HEK293T (cell line): ENCODE data around the gene SLC6A19.

Experiments
- ARNT ChIP-seq: fragments of 450-650 bp; IDR thresholded peaks from 2 replicates; pipeline ENCODE4 v1.6.1; 2017; ENCODE audit warnings: mild to moderate bottlenecking
- BHLHE40 ChIP-seq: fragments of 450-650 bp; IDR thresholded peaks from 2 replicates; pipeline ENCODE4 v1.6.1; 2016; ENCODE audit warnings: mild to moderate bottlenecking, moderate library complexity, borderline replicate concordance
- CTBP1 ChIP-seq: fragments of 450-650 bp; IDR thresholded peaks from 2 replicates; pipeline ENCODE4 v1.6.1; 2016; ENCODE audit warnings: borderline replicate concordance
- ELF4 ChIP-seq: fragments of 450-650 bp; IDR thresholded peaks from 2 replicates; pipeline ENCODE4 v1.6.1; 2017; ENCODE audit warnings: antibody characterized with exemption
- FOXK2 ChIP-seq: fragments of 450-650 bp; IDR thresholded peaks from 2 replicates; pipeline ENCODE4 v1.6.1; 2016; ENCODE audit warnings: mild to moderate bottlenecking
- FOXM1 ChIP-seq: fragments of 450-650 bp; IDR thresholded peaks from 2 replicates; pipeline ENCODE4 v1.6.1; 2017; ENCODE audit warnings: mild to moderate bottlenecking, borderline replicate concordance
- L3MBTL2 ChIP-seq: fragments of 450-650 bp; conservative IDR thresholded peaks from 2 replicates; pipeline ENCODE4 v1.6.1; 2016; ENCODE audit warnings: mild to moderate bottlenecking
- LEF1 ChIP-seq: fragments of 450-650 bp; IDR thresholded peaks from 2 replicates; pipeline ENCODE4 v1.6.1; 2017; ENCODE audit warnings: mild to moderate bottlenecking, borderline replicate concordance
- NFRKB ChIP-seq: fragments of 450-650 bp; IDR thresholded peaks from 2 replicates; pipeline ENCODE4 v1.6.1; 2016; ENCODE audit warnings: mild to moderate bottlenecking, moderate library complexity
- SP1 ChIP-seq: fragments of 450-650 bp; IDR thresholded peaks from 2 replicates; pipeline ENCODE4 v1.6.1; 2017
- SUZ12 ChIP-seq: fragments of 450-650 bp; IDR thresholded peaks from 2 replicates; pipeline ENCODE4 v1.6.1; 2016; ENCODE audit warnings: mild to moderate bottlenecking

- TF ChIP-seq ELF4, result no peak
- TF ChIP-seq BHLHE40, result no peak
- no peak for TF ChIP-seq L3MBTL2
- no peak for TF ChIP-seq FOXM1
- no peak for TF ChIP-seq NFRKB
- TF ChIP-seq SUZ12, result no peak
- TF ChIP-seq FOXK2, result no peak
- no peak for TF ChIP-seq SP1
- no peak for TF ChIP-seq ARNT
- TF ChIP-seq CTBP1, result no peak
- no peak for TF ChIP-seq LEF1
These were observed 19.4 kb downstream of the SLC6A19 start for GRCh38 chr5:1220831-1221230.
